GM12801 (cell line): ENCODE results near the gene NOS1AP.

ENCODE experiments used
- CTCF ChIP-seq: IDR thresholded peaks from one replicate; pipeline ENCODE4 v1.5.1; 2011; ENCODE audit warnings: control low read depth; ENCODE audit not compliant: insufficient read length; ENCODE audit errors: extremely low read depth

Gene NOS1AP

GRCh38 chr1:162147760-162148159 lies 78.3 kb downstream of the NOS1AP start:
- no peak for TF ChIP-seq CTCF

- TF ChIP-seq CTCF, result no peak
Observed at GRCh38 chr1:162150112-162150511, 80.6 kb downstream of the NOS1AP start.

GRCh38 chr1:162151900-162152829 lies 82.7 kb downstream of the NOS1AP start:
- no peak for TF ChIP-seq CTCF

GRCh38 chr1:162153374-162153773 lies 83.9 kb downstream of the NOS1AP start:
- TF ChIP-seq CTCF, result no peak

- no peak for TF ChIP-seq CTCF
Observed at GRCh38 chr1:162157469-162157868, 88.0 kb downstream of the NOS1AP start.

GRCh38 chr1:162158624-162159271 lies 89.3 kb downstream of the NOS1AP start:
- no peak for TF ChIP-seq CTCF

- TF ChIP-seq CTCF, result no peak
Observed at GRCh38 chr1:162159515-162159914, 90.0 kb downstream of the NOS1AP start.
